Subcutaneous adipose tissue (tissue), 4 donors: ENCODE data around the gene GARRE1. TPM values are rescaled to one million over a fixed set of nuclear protein-coding genes. Genes with fewer than 3 reads are reported as not detected.

Experiments used
- total RNA-seq, 4 donors: library from RNA; depleted of rRNA; stranded (reverse); fragments of >200 nt; gene quantifications; one replicate each; pipeline ENCODE4 v1.1.0, GENCODE V29; 2016
- TF ChIP-seq, protein P1 (sequence below): fragments of 450-650 bp; IDR thresholded peaks from one replicate; pipeline ENCODE4 v1.5.1; 2016; ENCODE audit warnings: low read depth, mild to moderate bottlenecking, control low read depth, antibody characterized with exemption, moderate library complexity

GARRE1 gene
- total RNA-seq, 4 donors from 2014 or later, result 20.9 to 49.7 (median 36.0) TPM

DNA sequence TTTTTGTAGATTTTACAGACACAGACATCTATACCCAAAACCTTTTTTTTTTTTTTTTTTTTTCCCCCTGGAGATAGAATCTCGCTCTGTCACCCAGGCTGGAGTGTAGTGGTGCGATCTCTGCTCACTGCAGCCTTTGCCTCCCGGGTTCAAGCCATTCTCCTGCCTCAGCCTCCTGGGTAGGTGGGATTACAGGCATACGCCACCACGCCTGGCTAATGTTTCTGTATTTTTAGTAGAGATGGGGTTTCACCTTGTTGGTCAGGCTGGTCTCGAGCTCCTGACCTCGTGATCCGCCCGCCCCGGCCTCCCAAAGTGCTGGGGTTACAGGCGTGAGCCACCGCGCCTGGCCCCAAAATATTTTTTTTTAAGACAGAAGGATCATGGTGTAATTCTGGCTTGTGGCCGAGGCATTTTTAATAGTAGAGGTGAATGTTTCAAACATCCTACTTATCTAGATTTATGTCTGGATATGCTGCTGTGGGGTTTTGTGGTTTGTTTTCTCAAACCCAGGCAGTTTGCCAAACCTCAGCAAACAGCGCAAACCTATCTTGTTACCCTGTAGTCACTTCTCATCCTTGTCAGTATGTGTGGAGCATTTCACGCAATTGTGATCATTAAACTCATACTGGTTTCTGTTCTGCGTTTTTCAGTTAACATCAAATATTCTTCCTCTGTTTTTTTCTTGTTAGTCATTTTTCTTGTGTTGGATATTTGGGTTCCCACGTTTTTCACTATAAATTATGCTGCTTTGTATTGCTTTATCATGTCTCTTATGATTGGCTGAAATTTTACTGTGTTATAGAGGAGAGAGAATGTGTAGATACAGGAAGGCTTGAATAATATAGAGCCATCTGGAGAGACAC is 36.2 kb upstream of the GARRE1 start:
- TF ChIP-seq, protein P1, sequence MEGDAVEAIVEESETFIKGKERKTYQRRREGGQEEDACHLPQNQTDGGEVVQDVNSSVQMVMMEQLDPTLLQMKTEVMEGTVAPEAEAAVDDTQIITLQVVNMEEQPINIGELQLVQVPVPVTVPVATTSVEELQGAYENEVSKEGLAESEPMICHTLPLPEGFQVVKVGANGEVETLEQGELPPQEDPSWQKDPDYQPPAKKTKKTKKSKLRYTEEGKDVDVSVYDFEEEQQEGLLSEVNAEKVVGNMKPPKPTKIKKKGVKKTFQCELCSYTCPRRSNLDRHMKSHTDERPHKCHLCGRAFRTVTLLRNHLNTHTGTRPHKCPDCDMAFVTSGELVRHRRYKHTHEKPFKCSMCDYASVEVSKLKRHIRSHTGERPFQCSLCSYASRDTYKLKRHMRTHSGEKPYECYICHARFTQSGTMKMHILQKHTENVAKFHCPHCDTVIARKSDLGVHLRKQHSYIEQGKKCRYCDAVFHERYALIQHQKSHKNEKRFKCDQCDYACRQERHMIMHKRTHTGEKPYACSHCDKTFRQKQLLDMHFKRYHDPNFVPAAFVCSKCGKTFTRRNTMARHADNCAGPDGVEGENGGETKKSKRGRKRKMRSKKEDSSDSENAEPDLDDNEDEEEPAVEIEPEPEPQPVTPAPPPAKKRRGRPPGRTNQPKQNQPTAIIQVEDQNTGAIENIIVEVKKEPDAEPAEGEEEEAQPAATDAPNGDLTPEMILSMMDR, result no peak

DNA sequence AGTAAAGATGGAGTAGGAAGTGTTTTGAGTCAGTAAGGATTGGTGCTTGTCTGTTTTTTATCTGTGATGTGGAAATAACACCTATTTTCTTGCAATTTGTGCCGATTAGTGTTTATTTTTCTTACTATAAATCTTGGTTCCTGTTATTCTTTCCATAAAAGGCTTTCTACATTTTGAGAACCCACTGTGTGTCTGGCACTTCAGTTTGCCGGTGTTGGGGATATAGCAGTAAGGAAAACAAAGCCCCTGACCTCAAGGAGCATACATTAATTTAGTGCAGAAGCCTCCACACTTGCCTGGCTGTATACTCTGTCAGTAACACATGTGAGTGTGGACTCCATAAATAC is 35.6 kb upstream of the GARRE1 start:
- TF ChIP-seq, protein P1, result no peak

DNA sequence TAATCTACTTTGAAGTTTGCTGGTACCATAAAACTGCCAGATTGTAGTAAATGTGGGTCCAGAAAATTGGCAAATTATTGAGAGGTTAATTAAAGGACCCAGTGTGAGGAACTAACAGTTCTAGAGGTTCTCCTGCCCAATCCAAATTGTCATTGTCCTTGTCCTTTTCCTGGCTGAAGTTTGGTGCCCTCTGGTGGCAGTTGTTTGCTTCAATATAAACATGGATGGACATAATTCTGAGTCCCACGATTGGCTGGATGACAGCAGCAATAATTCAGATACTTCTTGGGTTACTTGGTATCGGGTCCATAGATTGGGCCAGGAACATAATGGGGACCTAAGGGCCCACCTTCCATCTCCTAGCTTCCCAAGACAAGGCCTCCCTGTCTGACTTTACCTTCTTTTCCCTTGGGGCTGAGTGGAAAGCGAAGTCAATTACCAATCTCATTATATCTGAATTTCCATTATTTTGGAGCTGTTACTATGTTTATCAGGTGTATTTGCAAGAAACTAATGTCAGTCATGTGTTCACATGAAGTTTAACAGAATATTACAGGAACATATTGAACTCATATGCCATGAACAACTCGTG is 33.8 kb upstream of the GARRE1 start:
- TF ChIP-seq, protein P1, result no peak

DNA sequence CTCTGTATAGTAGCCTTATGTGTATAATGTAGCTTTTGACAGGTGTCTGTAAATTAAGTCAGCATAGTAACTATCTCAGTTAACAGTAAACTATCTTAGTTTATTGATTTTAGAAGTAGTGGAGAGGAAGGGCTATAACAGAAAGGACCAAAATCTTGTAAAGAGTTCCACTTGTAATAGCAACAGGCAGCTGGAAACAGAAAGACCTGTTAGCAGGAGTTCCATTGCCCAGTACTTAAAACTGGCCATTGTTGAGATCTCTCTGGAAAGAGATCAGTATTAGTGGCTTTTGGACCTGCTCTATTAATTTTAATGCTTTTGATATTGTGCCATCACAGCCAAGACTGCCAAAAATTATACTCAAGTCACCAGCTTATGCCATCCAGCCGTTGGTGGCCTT is 32.0 kb upstream of the GARRE1 start:
- TF ChIP-seq, protein P1, result no peak

DNA sequence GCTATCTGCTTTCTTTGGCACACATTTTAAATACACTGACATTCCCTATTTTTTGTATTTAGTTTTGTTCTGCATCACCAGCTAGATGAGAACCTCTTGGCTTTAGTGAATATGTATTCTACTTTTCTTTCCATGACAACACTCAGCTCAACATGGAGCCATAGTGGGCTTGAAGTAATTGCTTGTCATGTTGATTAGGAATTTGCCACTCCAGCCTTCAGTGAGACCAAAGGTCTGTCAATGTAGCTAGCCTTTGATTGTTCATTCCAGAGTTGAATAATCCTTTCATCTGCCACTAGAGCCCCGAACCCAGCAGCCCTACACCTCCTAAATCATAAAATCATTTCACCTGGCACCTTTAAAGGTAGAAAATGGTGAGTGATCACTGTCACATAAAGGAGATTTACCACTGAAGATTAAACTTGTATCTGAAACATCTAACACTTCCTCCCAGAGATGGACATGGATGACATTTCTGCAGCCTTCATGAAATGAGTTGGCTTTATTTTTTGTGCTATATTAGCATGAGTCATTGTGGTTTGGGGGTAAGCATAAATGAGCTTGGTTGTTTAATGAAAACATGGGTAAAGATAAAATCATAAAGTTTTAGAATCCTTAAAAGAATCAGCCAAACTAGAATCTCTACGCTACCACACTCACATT is 29.2 kb upstream of the GARRE1 start:
- TF ChIP-seq, protein P1, result no peak

- TF ChIP-seq, protein P1, result no peak
These were observed 28.7 kb upstream of the GARRE1 start for GRCh38 chr19:34225659-34226015.

DNA sequence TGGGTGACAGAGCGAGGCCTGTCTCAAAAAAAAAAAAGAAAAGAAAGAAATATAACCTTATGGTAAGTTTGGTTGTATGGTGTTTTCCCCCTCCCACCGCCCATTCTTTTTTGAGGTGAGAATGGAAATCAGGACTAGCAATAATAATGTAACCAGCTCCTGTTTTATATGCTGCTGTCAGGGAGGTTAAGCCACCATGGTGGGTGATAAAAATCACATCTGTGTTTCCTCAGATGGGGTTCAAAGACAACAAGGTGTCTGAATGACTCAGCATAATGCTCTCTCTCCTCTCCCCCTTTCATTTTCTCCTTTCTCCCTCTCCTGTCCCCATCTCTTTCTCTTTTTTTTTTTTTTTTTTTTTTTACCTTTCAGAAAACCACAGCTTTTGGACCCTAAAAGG is 28.3 kb upstream of the GARRE1 start:
- TF ChIP-seq, protein P1, result no peak
